Right lung (tissue), 5 donors: ENCODE results near the gene AKAP6. TPM values are rescaled to one million over a fixed set of nuclear protein-coding genes. Genes with fewer than 3 reads are reported as not detected.
A peak's percentile ranks its signal among the peaks of the same experiment; 100 is the strongest.

Experiments
- DNase-seq, 2 donors: peaks; one replicate each; pipeline ENCODE4 v3.0.0-alpha.2; 2013
- polyA plus RNA-seq, 5 donors: library from polyadenylated mRNA; unstranded; fragments of 120-200 nt; gene quantifications; one replicate each; pipeline versions ENCODE4 v1.2.1 to v1.2.3, GENCODE V29; 2013; ENCODE audit warnings: inconsistent platforms in 1 of 5, low replicate concordance in 1 of 5; ENCODE audit not compliant: insufficient read length in 5 of 5, insufficient read depth in 1 of 5

The AKAP6 gene
- polyA plus RNA-seq, 5 donors = 3.3 to 6.4 (median 6.1) TPM

DNA sequence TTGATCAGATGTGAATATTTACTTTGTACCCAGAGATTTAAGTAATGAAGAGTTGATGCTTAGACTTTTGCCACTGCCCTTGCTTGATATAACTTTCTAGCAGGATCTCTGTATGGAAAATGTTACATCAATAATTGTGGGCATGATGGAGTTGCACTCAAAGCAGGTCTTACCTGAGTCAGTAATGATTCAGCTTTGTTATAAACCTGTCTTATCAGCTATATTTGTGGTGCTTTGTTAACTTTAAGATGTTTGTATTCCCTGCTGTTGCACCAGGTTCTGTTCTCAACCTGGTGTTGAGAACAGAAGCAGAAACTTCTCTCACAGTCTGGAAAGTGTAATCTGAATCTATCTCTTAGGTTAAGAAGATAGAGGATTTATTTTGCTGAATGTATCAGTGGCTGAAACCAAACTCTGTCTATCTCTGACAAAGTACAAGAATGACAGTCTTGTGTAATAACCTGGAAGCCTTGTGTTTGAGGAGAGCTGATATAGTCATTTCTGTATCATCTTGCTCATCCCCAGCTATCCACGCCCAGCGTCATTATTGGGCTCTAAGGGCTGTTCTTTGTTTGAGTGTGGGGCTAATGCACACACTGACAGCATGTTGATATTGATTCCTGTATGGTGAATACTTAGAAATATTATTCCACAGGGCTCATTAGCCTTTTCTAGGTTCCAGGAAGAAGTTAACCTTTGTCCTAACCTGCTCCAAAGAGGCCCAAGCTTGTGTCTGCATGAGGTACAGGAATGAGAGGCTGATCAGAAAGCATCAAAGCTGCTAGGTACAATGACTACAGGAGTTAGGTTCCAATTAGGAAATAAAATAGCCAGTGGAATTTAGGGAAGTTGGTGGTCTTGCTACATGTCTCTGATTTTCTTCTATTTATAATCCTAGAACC is 3.6 kb downstream of the AKAP6 start:
- DNase-seq = no peak

DNA sequence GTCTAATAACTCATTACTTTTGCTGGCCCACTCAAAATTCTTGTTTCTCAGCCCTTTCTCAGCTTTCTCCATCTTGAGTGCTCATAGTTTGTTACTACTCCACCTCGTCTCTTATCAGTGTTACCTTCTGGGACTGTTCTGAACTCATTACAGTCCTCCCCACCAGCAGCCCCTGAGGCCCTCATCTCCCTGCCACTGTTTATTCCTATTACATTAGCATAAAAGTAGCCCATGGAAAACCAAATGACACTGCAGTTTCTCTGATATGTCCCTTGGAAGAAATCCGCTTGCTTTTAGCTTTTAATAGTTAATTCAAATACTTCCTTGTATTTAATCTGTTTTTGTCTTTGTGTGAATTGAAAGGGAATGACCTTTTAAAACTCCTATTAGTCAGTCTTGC is 7.6 kb downstream of the AKAP6 start:
- DNase-seq = no peak

DNA sequence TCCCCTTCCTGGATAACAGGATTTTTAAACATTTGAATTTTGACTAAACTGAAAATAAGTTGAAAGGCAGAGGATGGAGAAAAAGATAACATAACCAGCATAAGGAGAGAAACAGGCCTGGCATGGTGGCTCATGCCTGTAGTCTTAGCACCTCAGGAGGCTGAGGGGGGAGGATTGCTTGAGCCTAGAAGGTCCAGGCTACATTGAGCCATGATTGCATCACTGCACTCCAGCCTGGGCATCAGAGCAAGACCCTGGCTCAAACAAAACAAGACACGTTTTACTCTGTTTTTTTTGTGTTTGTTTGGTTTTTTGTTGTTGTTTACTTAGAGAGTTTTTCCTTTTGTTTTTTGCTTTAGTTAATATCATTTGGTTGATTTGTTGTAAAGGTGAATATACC is 8.7 kb downstream of the AKAP6 start:
- DNase-seq = no peak

DNA sequence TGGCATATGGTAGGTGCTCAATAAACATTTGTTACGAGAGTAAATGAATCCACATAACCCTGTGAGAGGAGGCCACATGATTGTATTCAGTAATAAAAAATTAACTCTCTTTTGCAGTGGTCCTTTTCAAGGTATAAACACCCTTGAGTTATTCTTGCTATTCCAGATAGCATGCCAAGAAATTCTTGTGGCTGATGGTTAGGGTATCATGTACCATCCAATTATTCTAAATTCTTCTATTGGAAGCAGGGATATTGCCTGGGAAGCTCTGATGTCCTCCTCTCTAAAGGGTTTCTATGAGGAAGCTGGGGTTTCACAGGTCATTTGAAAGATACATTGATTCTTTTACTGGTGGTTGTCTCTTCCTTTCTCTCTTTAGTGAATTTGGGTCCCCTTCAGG is 10.1 kb downstream of the AKAP6 start:
- DNase-seq = no peak

DNA sequence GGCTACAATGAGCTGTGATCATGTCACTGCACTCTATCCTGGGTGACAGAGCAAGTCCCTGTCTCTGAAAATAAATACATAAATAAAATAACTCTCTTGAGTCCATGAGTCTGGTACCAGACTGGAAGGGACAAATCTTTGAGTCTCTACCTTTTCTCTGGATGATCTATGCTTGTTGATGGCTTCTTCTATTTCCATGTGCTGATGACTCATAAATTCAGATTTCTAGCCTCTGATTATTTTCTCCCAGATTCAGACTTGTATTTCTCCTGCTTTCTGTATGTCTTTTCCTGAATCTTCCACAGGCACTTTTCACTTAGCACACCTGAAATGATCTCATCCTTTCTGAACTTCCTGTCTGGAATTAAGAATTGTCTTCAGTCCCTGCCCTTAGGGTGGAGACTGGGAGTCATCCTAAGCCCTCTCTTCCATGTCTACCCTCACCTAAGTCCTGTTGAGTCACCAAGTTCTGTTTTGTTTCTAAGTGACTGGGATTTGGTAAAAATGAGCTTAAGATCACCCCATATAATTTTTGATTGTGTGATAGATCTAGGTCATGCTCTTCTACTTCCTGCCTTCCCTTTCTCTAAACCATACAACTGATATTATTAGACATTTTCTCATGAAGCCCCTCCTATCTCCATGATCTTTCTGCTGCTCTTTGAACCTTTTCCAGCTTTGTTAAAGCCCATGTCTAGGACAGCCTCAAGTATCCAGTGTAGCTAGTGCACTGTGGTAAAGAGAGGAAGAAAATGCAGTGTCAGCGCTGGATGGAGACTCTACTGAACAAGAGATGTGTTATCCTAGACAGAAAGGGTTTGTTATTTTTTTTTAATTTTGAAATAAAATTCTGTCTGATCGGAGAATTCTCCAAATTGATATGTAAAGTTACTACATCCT is 13.1 kb downstream of the AKAP6 start:
- no peak for DNase-seq

DNA sequence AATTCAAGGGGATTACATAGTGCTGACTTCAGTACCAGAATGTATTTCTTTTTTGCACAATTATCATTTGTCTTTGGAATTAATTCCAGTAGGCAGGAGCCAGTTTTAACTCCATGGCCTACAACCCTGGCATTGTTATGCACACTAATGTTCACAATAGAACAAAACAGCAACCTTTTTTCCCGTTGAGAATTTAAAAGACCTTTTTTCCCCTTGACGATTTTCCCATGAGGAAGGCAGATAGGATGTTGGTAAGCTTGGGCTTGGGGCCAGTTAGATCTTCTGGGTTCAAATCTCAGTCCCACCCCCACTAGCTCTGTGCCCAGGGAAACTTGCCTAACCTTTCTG is 13.7 kb downstream of the AKAP6 start:
- DNase-seq = no peak

DNA sequence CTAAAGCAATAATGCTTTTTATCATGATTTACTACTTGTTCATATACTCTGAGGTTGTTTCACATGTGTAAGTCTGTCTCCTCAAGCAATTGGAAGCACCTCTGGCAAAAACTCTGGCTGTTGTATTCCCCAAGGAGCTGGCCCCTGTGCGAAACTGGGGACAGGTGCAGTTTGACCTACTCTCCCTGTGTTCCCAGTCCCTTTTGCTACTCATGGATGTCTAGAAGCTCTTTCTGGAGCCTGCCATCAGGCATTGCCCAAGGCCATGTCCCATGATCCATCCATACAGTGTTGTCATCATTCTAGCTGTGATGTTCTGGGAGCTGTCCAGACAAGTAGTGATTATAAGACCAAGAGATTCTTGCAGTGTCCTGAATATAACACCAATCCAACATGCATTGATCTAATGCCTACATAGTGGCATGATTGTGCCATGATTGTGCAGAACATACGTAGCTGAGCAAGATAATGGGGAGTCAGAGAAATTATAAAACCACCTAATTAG is 14.9 kb downstream of the AKAP6 start:
- no peak for DNase-seq

DNA sequence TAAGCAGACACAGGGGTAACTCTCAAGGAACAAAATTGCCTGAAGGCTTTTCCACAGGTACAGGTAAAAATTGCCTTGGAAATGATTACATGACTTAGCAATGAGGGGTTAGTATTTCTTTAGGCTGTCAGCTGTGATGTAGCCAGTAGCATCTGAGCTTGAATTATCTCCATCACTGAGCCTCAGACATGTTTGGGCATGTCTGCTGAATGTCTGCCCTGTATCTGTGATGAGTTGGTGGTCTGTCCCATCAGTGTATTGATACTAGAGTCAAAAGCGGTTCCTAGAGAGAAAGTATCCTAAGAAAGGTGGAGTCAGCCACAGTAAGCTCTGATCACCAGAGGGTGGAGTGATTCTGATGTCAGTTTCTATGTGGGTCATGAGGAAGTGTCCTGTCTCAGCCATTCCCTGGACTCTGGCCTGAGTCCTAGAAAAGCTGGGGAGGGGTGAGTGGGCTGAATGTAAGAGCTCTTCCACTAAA is 16.3 kb downstream of the AKAP6 start:
- DNase-seq = no peak

DNA sequence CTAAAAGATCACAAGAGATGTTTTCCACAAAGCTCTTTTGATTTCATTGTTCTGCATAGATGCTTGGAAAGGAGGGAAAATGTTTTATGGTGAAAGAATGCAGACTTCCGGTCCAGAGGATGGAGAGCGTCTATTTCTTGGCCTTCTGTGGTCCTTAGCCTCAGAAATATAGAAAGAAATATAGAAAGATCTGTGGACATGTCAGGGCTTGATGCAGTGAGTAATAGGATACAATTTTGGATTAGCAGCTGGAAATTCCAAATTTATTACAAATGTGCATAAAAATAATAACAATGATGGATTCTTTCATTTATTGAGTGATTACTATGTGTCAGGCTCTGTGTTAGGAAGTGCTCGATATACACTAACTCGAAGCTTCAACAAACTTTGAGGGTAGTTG is 20.2 kb downstream of the AKAP6 start:
- DNase-seq = no peak

DNA sequence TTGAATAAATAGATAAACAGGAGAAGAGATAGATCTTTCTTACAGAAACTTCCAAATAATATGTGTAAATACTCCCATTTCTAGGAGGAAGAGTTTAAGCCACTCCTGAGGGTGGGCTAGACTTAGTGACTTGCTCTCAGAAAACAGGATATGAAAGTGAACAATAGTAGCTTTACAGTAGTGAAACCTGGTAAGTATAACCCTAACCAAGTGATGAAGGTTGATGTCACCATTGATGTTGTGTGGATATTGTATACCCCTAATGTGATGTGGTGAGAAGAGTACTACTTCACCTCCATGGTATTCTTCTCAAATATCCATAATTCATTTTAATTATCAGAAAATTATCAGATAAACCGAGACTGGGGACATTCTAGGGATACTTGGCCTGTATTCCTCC is 20.9 kb downstream of the AKAP6 start:
- DNase-seq = no peak

DNA sequence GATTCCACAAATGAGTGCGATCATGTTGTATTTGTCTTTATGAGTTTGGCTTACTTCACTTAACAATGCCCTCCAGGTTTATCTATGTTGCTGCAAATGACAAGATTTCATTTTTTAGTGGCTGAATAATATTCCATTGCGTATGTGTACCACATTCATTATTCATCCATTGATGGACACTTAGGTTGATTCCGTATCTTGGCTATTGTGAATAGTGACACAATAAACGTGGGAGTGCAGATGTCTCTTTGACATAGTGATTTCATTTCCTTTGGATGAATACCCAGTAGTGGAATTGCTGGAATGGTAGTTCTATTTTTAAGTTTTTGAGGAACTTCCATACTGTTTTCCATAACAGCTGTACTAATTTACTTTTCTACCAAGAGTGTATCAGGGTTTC is 23.5 kb downstream of the AKAP6 start:
- no peak for DNase-seq

DNA sequence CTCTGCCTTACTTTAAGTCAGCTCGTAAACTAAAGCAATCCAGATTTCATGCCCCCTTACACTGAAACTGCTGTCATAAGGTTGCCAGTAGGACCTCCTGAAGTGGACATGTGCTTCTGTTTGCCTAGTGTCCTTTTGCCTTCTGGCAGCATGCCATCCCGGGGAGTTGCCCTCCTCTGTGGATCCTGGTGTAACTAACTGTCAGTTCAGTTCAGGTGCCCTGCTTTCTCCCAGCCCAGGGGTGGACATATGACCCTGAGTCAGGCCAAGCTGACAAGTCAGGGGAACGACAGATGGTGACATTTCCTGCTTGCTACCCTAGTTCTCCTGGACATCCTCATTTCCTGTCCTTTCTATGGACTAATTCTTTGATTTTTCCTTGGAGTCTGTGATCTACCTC is 25.6 kb downstream of the AKAP6 start:
- no peak for DNase-seq

DNA sequence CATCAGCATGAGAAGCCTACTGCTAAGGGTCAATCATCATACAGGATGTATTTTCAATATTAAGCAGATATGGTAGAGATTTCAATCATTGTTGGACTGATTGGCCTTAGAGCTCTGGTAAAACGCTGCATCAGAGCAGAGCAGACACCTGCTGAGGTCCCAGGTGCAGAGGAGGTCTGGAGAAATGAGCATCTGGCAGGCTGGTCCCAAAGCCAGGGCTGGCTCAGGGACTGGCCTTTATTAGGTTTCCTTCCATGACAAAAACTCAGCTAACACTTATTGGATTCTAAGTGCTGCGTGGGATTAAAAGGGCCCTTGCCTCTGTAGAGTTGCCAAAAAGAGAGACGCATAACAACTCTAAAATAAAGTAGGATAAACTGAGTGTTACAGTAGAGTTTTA is 29.7 kb downstream of the AKAP6 start:
- no peak for DNase-seq

DNA sequence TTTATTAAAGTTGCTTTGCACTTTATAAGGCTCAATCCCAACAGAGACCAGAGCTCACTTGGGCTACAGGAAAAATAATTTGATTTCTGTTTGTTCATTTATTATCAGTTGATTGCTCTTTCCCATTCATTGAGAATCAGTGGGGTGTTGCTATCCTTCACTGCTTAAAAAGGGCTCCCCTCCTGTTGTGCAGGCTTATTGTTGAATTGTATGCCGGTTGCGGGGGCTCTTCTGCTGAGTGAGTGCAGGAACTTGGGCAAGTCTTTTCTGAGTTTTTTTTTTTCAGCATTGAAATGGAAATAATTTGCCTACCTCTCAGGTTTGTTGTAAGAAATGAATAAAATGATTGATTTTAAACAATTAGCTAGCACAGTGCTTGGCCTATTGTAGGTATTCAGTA is 32.6 kb downstream of the AKAP6 start:
- no peak for DNase-seq

DNA sequence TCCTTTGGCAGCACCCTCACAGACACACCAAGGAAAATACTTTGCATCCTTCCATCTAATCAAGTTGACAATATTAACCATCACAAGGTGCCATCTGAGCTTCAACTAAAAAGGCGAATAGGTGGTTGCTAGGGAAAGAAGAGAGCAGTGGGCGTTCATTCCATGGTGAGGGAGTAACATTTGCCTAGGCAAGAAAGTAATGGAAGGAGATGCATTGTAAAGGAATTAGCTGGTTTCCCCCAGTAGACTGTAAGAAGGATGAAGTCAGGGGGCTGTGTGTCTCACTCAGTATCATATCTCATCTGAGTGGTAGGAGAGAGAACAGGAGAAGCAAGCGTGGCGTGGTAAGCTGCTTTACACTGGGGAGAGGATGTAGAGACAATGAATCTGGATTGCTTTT is 34.7 kb downstream of the AKAP6 start:
- no peak for DNase-seq

DNA sequence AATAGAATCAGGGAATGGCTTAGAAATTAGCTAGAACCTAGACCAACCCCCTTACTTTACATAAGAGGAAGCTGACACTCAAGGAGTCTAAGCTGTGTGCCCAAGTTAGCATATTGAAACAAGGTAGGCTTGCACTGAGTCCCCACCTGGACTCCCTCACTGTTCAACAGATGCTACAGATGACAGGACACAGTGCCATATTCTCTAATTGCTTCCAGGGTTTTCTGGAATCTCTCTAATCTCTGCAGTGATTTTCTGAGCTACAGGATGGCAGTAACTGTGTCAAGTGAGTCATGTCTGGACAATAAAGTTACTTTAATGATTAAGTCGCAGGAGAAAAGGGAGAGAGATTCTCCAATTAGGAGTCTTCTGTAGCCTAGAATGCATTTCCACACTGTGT is 35.8 kb downstream of the AKAP6 start:
- no peak for DNase-seq

DNA sequence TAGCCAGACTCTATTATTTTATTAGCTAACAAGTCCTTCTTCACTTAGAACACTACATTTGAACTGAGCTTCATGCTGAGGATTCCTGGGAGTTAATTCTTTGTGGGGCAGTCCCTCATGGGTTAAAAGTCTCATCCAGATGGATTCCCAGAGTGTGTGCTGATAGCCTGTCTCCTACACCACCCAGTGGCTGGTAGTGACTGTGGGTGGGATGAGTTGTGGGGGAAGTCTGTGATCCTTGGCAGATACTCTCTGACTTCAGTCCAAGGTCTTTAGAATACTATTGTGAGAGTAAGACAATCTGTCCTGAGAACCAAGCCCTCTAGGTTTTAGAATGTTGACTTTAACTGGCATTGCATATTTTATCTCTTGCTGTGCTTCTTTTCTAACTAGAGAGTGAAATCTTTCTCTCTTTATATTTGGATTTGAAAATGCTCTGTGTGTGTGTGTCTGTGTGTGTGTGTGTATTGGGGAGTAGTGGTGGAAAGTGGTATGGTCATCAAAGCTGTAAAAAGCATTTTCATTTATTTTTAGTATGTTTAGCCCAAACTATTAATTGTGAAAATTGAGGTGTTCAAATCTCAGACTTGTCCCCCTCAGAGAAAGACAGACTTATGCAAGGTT is 37.3 kb downstream of the AKAP6 start:
- peak in 1 of 2 donors; percentile 37 for DNase-seq

DNA sequence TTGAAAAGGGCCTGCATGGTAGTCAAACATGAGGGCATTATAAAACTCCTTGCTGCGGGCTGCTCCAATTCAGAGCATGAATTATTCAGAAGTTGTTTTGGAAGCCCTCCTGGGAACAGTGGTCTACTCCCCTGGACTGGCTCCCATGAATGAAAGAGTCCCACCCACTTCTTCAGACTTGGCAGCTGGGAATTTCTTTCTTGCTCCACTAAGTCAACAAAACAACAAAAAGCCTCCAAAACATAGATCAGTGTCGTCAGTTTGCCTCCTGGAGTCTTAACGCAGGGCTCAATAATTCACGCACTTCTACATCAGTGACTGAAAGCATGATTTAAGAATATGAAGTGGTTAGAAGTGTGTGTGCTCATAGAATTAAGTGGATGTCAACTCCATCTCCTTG is 37.9 kb downstream of the AKAP6 start:
- peak in 1 of 2 donors; percentile 17 for DNase-seq

DNA sequence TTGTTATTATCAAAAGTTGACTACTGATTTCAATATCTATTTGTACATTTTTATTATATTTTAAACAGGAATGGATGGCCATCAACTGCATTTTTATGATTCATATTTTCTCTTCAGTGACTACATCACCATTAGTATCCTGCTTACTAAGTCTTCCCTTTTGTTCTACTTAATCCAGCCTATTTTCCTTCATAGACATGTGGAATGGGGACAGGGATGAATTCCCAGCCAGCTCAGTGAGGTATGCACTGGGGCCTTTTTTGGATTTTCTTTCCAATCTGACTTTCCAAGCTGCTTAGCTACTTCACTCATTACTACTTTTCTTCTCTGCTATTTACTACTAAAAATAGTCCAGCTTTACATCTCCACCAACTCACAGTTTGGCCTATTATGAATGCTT is 38.4 kb downstream of the AKAP6 start:
- DNase-seq = no peak

DNA sequence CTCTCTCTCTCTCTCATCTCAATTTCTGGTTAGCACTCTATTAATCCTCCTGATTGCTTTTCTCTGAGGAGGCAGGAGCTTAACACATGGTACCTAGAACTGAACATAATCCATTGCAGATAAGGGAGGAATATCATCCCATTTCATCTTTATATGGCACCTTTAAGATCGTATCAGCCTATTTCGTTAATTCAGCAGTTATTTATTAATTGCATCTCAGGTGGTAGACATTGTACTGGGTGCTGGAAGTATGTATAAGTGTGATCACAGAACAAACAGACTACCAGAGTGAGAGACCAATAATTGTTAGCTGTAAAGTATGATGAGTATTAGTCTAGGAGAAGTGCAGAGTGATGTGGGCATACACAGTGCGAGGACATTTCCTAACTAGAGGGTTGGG is 39.0 kb downstream of the AKAP6 start:
- no peak for DNase-seq

DNA sequence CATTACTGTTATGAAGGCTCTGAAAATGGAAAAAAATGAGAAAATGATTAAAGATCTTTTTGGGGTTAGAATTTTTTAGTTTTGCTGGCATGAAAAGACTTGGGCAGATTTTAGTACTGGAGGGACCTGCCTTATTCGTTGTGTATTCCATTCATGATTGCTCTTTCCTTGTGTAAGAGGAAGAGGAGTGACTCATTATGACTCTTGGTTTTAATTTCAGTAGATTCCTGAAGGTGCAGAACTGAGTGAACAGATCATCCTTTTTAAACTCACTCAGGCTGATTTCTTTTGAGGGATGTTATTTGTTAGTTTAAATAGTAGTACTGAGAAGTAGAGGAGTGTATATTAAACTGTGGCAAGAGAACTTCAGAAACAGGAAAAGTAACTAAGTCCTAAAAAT is 41.6 kb downstream of the AKAP6 start:
- no peak for DNase-seq

DNA sequence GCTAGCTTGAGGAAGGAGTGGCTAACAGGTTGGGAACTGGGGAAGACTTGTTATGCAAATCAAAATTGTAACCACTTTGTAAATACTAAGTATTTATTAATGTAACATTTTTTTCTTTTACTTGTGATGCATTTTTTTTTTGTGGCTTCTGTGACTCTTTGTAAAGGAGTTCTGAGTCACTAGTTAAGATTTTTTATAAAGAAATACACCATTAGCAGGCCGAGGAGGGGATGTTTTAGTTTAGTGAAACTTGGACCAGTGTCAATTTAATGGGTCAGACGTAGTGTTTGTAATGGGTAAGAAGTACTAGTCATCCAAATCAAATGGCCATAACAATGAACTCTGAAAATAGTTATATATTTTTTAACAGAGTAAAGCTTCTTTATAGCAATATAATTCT is 43.1 kb downstream of the AKAP6 start:
- no peak for DNase-seq
